ENCODE measurements around the gene CDC34. TPM values are rescaled to one million over a fixed set of nuclear protein-coding genes. Genes with fewer than 3 reads are reported as not detected.
A peak's percentile ranks its signal among the peaks of the same experiment; 100 is the strongest.

Gene CDC34
- total RNA-seq, 1 experiment from 2014 or later, result 112 TPM

DNA sequence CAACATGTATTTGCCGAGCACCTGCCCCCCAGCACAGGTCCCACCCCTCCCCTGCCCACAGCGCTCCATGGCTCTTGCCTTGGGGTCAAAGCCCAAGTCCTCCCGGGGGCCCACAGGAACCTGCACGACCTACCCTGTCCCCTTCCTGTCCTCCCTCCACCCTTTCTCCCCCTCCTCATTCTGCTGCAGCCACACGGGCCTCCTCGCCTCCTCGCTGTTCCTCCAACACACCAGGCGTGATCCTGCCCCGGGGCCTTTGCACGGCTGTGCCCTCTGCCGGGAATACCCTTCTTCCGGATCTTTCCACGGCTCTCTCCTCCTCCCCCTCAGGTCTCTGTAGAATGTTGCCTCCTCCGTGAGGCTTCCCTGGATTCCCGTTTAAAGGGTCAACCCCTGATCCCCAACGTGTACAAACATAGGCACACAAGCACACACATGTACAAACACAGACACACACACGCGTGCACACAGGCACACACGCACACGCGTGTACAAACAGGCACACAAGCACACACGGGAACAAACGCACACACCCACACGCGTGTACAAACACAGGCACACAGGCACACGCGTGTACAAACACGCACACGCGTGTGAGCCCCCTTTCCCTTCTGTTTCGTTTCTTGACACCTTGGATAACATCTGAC lies 32.5 kb upstream of the CDC34 start:
- no peak overlapping the region; a peak in 2 of 7 replicates for H3K27ac Mint-ChIP-seq
- Histone ChIP-seq H2BK12ac (ENCODE audit: insufficient read length, low read depth, low read length) (no peak overlapping the region), H2BK120ac (ENCODE audit: low read depth, low read length, poor library complexity, severe bottlenecking) (no peak overlapping the region), H3K9ac (ENCODE audit: extremely low read depth, insufficient read length, low read length) (no peak overlapping the region), H3K27me3 (ENCODE audit: insufficient read depth, low read length) (peaks cover 14% of the 10 kb centered on the region; the same call in 1 of the 2 replicates), H2BK5ac (ENCODE audit: insufficient read length, low read length) (no peak overlapping the region), H3K14ac (ENCODE audit: insufficient read depth, low read length) (no peak overlapping the region), H3K18ac (ENCODE audit: insufficient read length, low read depth, low read length) (no peak overlapping the region), H3K4me1 (ENCODE audit: insufficient read depth, low read length) (no peaks in the 10 kb centered on the region), H3K23me2 (ENCODE audit: insufficient read length, low read depth, low read length, poor library complexity, severe bottlenecking) (peaks cover 9% of the 10 kb centered on the region), H3K4me2 (ENCODE audit: insufficient read depth, insufficient read length, low read length) (no peak overlapping the region), H3K79me2 (ENCODE audit: insufficient read depth, low read length) (no peaks in the 10 kb centered on the region), H3K27ac (ENCODE audit: insufficient read length, low read depth, low read length) (no peak overlapping the region), H2BK15ac (ENCODE audit: low read depth, low read length) (no peak overlapping the region), H4K5ac (ENCODE audit: insufficient read length, low read depth, low read length) (no peak overlapping the region), H3K79me1 (ENCODE audit: insufficient read depth, low read depth, low read length, poor library complexity, severe bottlenecking) (no peaks in the 10 kb centered on the region), H2AK5ac (ENCODE audit: insufficient read length, low read length) (no peak overlapping the region), H3K4ac (ENCODE audit: low read depth, low read length) (no peak overlapping the region), H4K91ac (ENCODE audit: insufficient read length, low read depth, low read length) (no peak overlapping the region), H4K20me1 (ENCODE audit: control insufficient read depth, insufficient read depth, insufficient read length) (no peaks in the 10 kb centered on the region), H3T11ph (ENCODE audit: low read length) (no peak overlapping the region), H4K8ac (replicated peaks; ENCODE audit: insufficient read length, low read depth, low read length) (no peak overlapping the region), H3K56ac (ENCODE audit: insufficient read length, low read depth, low read length) (no peak overlapping the region), H3K23ac (ENCODE audit: insufficient read length, low read depth, low read length) (no peak overlapping the region), H2AFZ (ENCODE audit: low read length) (no peak overlapping the region), H3K9me3 (ENCODE audit: control insufficient read depth, low read depth, low read length) (no peaks in the 10 kb centered on the region), H2BK20ac (ENCODE audit: low read depth, low read length, poor library complexity, severe bottlenecking) (no peak overlapping the region)
- H3K9me3 Mint-ChIP-seq, result peaks cover 5 to 6% of the 10 kb centered on the region in 2 experiments; a peak in 4 of 5 replicates
- peaks cover 59% of the 10 kb centered on the region for H3K27me3 Mint-ChIP-seq (ENCODE audit: low read depth)
- no CpG with 5 or more reads among the region's 31 CpGs for WGBS (ENCODE audit: extremely low coverage, insufficient read length, low lambda C conversion rate)
- TF ChIP-seq, protein P1, sequence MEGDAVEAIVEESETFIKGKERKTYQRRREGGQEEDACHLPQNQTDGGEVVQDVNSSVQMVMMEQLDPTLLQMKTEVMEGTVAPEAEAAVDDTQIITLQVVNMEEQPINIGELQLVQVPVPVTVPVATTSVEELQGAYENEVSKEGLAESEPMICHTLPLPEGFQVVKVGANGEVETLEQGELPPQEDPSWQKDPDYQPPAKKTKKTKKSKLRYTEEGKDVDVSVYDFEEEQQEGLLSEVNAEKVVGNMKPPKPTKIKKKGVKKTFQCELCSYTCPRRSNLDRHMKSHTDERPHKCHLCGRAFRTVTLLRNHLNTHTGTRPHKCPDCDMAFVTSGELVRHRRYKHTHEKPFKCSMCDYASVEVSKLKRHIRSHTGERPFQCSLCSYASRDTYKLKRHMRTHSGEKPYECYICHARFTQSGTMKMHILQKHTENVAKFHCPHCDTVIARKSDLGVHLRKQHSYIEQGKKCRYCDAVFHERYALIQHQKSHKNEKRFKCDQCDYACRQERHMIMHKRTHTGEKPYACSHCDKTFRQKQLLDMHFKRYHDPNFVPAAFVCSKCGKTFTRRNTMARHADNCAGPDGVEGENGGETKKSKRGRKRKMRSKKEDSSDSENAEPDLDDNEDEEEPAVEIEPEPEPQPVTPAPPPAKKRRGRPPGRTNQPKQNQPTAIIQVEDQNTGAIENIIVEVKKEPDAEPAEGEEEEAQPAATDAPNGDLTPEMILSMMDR (conservative IDR thresholded peaks at IDR 0.05), result no peak
- peaks cover 0 to 2% (median 0%) of the 10 kb centered on the region in 3 experiments; a peak in 2 of 7 replicates for H3K36me3 Mint-ChIP-seq (ENCODE audit: insufficient read depth in 1 of 3, low read depth in 3 of 3)
- peak; percentile 35 for DNase-seq
- H3K4me3 Mint-ChIP-seq, result peak overlapping the region in 1 of 2 experiments; percentile 55; a peak in 3 of 5 replicates
- peaks cover 3 to 15% of the 10 kb centered on the region in 2 experiments; a peak in 3 of 4 replicates for H3K4me1 Mint-ChIP-seq

All from H9 (cell line).